Skeletal muscle satellite cell (primary cell): ENCODE data around the gene SLC22A23. TPM values are rescaled to one million over a fixed set of nuclear protein-coding genes. Genes with fewer than 3 reads are reported as not detected.

ENCODE experiments used
- H3K27me3 ChIP-seq: 2 replicates; pipeline ENCODE4 v1.7.0; 2013; ENCODE audit warnings: low read length; ENCODE audit not compliant: control insufficient read depth, insufficient read depth
- H3K36me3 ChIP-seq: 2 replicates; pipeline ENCODE4 v1.7.0; 2013; ENCODE audit warnings: mild to moderate bottlenecking, control low read depth, low read length; ENCODE audit not compliant: insufficient read depth
- H3K4me1 ChIP-seq: 2 replicates; pipeline ENCODE4 v1.7.0; 2013; ENCODE audit warnings: low read length; ENCODE audit not compliant: control insufficient read depth, insufficient read depth
- H3K4me2 ChIP-seq: 2 replicates; pipeline ENCODE4 v1.7.0; 2013; ENCODE audit warnings: mild to moderate bottlenecking, low read length
- H3K4me3 ChIP-seq: 2 replicates; pipeline ENCODE4 v1.7.0; 2013; ENCODE audit warnings: low read length
- H3K9ac ChIP-seq: 2 replicates; pipeline ENCODE4 v1.7.0; 2013; ENCODE audit warnings: mild to moderate bottlenecking, low read depth, low read length, moderate library complexity
- H3K9me3 ChIP-seq: replicated peaks from 2 replicates; pipeline ENCODE4 v1.7.0; 2013; ENCODE audit warnings: mild to moderate bottlenecking, control low read depth, low read length
- total RNA-seq: library from RNA; depleted of rRNA; stranded (reverse); fragments of >200 nt; gene quantifications from 2 replicates; pipeline ENCODE4 v1.2.3, GENCODE V29; 2012; rRNA removed

Gene SLC22A23, protein sequence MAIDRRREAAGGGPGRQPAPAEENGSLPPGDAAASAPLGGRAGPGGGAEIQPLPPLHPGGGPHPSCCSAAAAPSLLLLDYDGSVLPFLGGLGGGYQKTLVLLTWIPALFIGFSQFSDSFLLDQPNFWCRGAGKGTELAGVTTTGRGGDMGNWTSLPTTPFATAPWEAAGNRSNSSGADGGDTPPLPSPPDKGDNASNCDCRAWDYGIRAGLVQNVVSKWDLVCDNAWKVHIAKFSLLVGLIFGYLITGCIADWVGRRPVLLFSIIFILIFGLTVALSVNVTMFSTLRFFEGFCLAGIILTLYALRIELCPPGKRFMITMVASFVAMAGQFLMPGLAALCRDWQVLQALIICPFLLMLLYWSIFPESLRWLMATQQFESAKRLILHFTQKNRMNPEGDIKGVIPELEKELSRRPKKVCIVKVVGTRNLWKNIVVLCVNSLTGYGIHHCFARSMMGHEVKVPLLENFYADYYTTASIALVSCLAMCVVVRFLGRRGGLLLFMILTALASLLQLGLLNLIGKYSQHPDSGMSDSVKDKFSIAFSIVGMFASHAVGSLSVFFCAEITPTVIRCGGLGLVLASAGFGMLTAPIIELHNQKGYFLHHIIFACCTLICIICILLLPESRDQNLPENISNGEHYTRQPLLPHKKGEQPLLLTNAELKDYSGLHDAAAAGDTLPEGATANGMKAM
- 6.6 and 7.9 TPM in 2 replicates for total RNA-seq

DNA sequence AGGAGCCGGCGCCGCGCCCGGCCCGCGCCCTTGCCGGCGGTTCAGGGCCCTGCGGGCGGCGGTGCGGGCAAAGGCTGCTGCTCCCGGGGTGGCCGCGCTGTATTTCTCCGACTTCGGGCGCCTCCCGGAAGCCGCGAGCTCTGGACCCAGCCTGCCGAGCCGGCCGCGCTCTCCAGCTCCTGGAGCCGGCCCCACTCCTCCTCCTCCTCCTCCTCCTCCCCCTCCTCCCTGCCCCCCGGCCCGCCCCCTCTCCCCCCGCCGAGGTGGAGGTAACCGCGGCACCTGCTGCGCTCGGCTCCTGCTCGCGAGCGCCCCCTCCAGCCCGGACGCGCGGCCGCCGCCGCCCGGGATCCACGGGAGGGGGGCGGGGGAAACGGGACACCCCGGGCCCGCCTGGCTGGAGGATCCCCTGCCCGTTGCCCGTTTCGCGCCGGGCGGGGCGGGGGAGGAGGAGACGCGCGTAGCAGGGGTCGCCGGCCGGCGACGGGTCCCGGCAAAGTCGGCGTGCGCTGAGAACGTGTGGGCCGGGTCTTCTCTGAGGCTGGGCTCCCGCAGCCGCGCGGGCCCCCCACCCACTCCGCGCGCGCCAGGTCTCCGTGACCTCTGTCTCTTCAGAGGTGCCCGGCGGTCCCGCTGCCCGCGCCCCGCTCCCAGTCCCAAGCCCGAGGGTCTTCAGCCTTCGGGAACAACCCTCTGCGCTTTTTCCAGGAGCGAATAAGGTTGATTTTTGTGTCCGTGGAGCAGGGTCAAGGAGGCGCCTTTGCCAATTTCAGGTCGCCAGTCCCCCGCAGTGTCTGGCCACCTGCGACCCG is at the start of gene SLC22A23:
SLC22A23 (minus strand) TSS at position 153 of the 812 bp plus-strand sequence. CDS start 491 bp downstream, outside the sequence.
- Histone ChIP-seq H3K9ac (peak within 1 kb of the TSS; percentile 68), H3K4me2 (peak within 1 kb of the TSS; percentile 97), H3K27me3 (peaks cover 43% of the 10 kb centered on the region)

DNA sequence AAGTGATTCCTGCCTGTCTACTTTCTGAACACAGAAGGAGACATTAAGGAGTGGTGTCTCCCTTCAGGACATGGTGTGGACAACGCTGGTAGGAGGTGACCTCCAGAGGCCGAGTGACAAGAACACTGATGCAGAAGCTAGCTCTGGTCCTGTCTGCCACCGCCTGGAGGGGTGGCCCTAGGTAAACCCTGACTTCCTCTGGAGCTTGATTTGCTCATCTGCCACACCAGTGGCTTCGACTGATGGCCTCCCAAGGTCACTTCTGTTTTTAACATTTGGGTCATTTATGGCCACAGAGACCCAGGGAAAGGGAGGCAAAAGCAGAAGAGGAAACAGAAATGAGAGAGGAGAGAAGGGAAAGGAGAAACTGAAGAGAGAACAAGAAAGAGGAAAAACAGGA is 49.4 kb upstream of the SLC22A23 start:
- H3K4me2 ChIP-seq = no peak overlapping the region
- H3K9me3 ChIP-seq = no peaks in the 10 kb centered on the region
- no peak overlapping the region for H3K9ac ChIP-seq
- H3K36me3 ChIP-seq = no peaks in the 10 kb centered on the region
- peaks cover 3% of the 10 kb centered on the region for H3K4me1 ChIP-seq
- no peak overlapping the region for H3K4me3 ChIP-seq
- H3K27me3 ChIP-seq = peaks cover 24% of the 10 kb centered on the region

More for the DNA sequence above, at the start of gene SLC22A23:
- Histone ChIP-seq H3K4me3 (peak within 1 kb of the TSS; percentile 76), H3K9me3 (no peaks in the 10 kb centered on the region), H3K36me3 (no peaks in the 10 kb centered on the region), H3K4me1 (peaks cover 24% of the 10 kb centered on the region)

DNA sequence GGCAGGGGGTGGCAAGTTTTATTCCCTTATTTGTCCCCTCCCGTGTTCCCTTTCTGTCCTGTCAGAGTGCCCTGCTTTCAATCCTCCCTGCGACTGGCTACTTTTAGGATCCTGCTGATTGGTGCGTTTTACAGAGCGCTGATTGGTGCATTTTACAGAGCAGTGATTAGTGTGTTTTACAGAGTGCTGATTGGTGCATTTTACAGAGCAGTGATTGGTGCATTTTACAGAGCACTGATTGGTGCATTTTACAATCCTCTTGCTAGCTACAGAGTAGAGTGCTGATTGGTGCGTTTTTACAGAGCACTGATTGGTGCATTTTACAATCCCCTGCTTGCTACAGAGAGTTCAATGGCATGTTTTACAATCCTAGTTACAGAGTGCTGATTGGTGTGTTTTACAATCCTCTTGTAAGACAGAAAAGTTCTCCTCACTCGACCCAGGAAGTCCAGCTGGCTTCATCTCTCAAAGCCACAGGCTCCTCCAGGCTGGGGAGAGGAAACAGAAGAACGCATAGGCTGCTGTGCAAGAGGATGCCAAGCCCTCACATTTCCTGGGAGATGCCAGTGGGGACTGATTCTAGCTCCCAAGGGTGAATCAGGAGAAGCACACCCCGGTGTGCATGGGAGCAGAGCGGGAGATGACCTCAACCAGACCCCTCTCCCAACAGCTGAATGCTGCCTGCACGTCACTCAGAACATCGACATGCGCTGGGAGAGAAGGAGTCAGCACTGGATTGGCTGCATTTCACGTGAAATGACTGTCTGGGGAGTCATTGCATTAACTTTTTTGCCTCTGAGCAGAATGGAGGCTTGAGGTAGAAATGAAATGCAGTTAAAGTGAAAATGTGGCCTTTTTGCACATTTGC is 48.3 kb upstream of the SLC22A23 start:
- H3K9ac ChIP-seq = no peak overlapping the region
- no peak overlapping the region for H3K4me3 ChIP-seq
- H3K27me3 ChIP-seq = peaks cover 21% of the 10 kb centered on the region
- H3K36me3 ChIP-seq = no peaks in the 10 kb centered on the region
- no peaks in the 10 kb centered on the region for H3K9me3 ChIP-seq
- peaks cover 11% of the 10 kb centered on the region for H3K4me1 ChIP-seq
- H3K4me2 ChIP-seq = peak overlapping the region; percentile 29

- H3K4me3 ChIP-seq = no peak overlapping the region
- no peaks in the 10 kb centered on the region for H3K36me3 ChIP-seq
- peaks cover 13% of the 10 kb centered on the region for H3K4me1 ChIP-seq
- H3K9me3 ChIP-seq = no peaks in the 10 kb centered on the region
- no peak overlapping the region for H3K9ac ChIP-seq
- H3K27me3 ChIP-seq = peaks cover 24% of the 10 kb centered on the region
- H3K4me2 ChIP-seq = no peak overlapping the region
These were observed 47.5 kb upstream of the SLC22A23 start for GRCh38 chr6:3504354-3504753.

GRCh38 chr6:3501826-3502500 is 45.1 kb upstream of the SLC22A23 start:
- Histone ChIP-seq H3K4me3 (no peak overlapping the region), H3K27me3 (peaks cover 34% of the 10 kb centered on the region), H3K4me1 (peaks cover 10% of the 10 kb centered on the region)

DNA sequence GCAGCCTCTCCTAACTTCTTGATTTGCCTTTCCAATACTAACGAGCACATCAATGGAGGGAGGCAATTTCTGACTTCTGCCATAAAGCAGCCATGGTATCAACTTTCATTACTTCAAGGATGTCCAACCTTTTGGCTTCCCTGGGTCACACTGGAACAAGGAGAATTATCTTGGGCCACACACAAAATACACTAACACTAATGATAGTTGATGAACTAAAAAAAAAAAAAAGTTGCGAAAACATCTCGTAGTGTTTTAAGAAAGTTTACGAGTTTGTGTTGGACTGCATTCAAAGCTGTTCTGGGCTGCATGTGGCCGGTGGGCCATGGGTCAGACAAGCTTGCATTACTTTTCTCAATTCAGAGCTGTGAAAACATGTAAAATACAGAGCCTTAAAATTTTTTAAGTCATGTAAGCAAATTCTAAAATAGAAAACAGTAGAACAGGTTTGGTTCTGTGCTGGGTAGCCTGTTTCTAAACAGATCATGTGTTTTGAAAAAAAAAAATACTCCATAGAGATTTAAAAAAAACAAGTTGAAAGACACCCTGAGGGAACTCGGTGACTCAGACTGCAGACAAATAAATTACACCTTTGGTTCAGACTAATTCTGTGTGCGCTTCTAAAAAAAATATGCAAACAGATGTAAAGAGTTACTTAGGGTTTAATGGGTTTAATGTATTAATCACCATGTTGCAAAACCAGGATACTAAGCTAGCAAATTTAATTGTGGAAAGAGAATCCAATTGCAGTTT is 43.6 kb upstream of the SLC22A23 start:
- H3K9me3 ChIP-seq = no peaks in the 10 kb centered on the region
- H3K4me3 ChIP-seq = no peak overlapping the region
- no peaks in the 10 kb centered on the region for H3K36me3 ChIP-seq
- no peak overlapping the region for H3K9ac ChIP-seq
- H3K4me1 ChIP-seq = peaks cover 10% of the 10 kb centered on the region
- H3K27me3 ChIP-seq = peaks cover 38% of the 10 kb centered on the region
- H3K4me2 ChIP-seq = no peak overlapping the region

More at GRCh38 chr6:3501826-3502500, 45.1 kb upstream of the SLC22A23 start:
- Histone ChIP-seq H3K9me3 (no peaks in the 10 kb centered on the region), H3K36me3 (no peaks in the 10 kb centered on the region), H3K9ac (no peak overlapping the region), H3K4me2 (no peak overlapping the region)

- Histone ChIP-seq H3K36me3 (no peaks in the 10 kb centered on the region), H3K4me3 (no peak overlapping the region), H3K9ac (no peak overlapping the region), H3K4me2 (no peak overlapping the region), H3K9me3 (no peaks in the 10 kb centered on the region), H3K4me1 (peaks cover 10% of the 10 kb centered on the region), H3K27me3 (peaks cover 42% of the 10 kb centered on the region)
These were observed 42.8 kb upstream of the SLC22A23 start for GRCh38 chr6:3499603-3500002.

- H3K9me3 ChIP-seq = no peaks in the 10 kb centered on the region
- H3K4me3 ChIP-seq = no peak overlapping the region
- H3K9ac ChIP-seq = no peak overlapping the region
- peaks cover 49% of the 10 kb centered on the region for H3K27me3 ChIP-seq
- no peak overlapping the region for H3K4me2 ChIP-seq
- H3K4me1 ChIP-seq = peaks cover 10% of the 10 kb centered on the region
- H3K36me3 ChIP-seq = no peaks in the 10 kb centered on the region
These were observed 39.5 kb upstream of the SLC22A23 start for GRCh38 chr6:3496395-3496794.

DNA sequence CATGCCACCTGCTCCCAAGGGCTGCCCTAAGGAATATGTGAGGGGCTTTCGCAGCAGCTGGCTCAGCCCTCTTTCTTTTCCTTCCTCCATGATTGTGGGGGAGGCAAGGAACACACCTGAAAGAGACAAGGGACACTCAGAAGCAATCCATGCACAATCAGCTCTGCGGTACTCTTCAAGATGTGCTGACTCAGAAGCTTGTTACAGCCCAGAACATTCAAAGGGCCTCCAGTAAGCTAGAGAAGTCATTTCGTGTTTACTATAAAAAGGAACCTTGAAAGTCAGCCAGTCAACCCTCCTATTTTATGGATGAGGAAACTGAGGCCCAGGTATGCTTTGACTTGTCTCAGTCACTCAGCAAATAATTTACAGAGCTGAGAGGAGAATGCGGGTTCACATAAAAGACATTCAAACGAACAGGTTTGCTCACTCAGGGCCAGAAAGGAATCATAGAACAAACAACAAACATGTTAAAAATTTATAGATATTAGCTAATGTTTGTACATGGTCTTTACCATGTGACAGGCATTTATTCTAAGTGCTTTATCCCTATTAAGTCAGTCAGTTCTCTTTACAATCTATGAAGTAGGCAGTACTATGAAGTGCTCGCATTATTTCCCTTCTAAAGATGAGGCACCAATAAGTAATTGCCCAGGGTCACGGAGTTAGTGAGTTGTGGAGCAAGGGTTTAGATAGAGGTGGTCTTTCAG is 37.7 kb upstream of the SLC22A23 start:
- Histone ChIP-seq H3K4me2 (no peak overlapping the region), H3K4me3 (no peak overlapping the region), H3K4me1 (no peaks in the 10 kb centered on the region), H3K27me3 (peaks cover 65% of the 10 kb centered on the region), H3K36me3 (no peaks in the 10 kb centered on the region), H3K9me3 (no peaks in the 10 kb centered on the region), H3K9ac (no peak overlapping the region)
